ENCODE measurements around the gene ZNF768. TPM values are rescaled to one million over a fixed set of nuclear protein-coding genes. Genes with fewer than 3 reads are reported as not detected.

The ZNF768 gene
- total and polyA plus RNA-seq, 2 of the 13 experiments (the other 11 are each of a cell fraction or from before 2014, with no cell fraction given): 26.7 to 34.4 TPM

DNA sequence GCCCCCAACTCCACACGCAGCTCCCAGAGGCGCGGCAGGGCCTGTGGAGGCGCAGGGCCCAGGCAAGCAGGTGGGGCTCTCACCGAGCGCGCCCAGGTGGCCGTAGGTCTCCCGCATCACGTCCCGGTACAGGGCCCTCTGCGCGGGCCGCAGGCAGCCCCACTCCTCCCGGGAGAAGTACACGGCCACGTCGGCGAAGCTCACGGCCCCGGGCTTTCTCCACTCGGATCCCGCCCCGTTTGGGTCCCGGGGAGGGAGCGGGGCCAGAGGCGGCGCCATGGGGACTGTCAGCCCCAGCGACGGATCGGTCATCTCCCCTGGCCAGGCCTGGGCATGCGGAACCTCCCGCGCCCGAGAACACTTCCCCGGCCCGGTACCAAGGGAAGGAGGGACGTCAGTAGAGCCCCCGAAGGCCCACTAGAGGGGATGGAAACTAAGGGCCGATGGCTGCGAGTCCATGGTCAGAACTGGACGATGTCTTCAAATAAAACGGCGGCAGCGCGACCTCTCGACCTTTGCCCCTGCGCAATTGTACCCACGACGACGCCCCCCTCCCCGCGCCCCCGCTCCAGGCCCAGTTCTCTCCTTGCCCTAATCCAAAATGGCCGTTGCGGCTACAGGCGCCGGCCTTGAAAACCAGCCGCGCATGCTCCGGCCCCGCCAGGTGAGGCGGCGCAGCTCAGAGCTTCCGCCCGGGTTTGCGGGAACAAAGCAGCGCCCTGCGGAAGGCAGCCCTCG lies 8.2 kb upstream of the ZNF768 start, which contains the start of gene ZNF747 (continued):
- TF ChIP-seq, protein P1, sequence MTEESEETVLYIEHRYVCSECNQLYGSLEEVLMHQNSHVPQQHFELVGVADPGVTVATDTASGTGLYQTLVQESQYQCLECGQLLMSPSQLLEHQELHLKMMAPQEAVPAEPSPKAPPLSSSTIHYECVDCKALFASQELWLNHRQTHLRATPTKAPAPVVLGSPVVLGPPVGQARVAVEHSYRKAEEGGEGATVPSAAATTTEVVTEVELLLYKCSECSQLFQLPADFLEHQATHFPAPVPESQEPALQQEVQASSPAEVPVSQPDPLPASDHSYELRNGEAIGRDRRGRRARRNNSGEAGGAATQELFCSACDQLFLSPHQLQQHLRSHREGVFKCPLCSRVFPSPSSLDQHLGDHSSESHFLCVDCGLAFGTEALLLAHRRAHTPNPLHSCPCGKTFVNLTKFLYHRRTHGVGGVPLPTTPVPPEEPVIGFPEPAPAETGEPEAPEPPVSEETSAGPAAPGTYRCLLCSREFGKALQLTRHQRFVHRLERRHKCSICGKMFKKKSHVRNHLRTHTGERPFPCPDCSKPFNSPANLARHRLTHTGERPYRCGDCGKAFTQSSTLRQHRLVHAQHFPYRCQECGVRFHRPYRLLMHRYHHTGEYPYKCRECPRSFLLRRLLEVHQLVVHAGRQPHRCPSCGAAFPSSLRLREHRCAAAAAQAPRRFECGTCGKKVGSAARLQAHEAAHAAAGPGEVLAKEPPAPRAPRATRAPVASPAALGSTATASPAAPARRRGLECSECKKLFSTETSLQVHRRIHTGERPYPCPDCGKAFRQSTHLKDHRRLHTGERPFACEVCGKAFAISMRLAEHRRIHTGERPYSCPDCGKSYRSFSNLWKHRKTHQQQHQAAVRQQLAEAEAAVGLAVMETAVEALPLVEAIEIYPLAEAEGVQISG (CRISPR knock-in tag; IDR thresholded peaks at IDR 0.05): peak; percentile 98
- TF ChIP-seq RNF2 (conservative IDR thresholded peaks at IDR 0.05; ENCODE audit: low read depth) (peak; percentile 51), PLRG1 (conservative IDR thresholded peaks at IDR 0.05) (no peak), NFKBIZ (CRISPR knock-in tag; IDR thresholded peaks at IDR 0.05) (no peak), SIX1 (CRISPR knock-in tag; IDR thresholded peaks at IDR 0.05; ENCODE audit: borderline replicate concordance) (peak; percentile 44; the same call in 1 of the 2 replicates), ZMYM2 (CRISPR knock-in tag; IDR thresholded peaks at IDR 0.05) (peak; percentile 76; the same call in 1 of the 2 replicates), ONECUT2 (CRISPR knock-in tag; IDR thresholded peaks at IDR 0.05) (0 out of 2 replicates have a peak, but pooled peaks have one; percentile 7), ZNF678 (CRISPR knock-in tag; IDR thresholded peaks at IDR 0.05) (no peak; the same call in 1 of the 2 replicates), SOX6 (IDR thresholded peaks at IDR 0.05) (no peak), SOX6 (CRISPR knock-in tag; IDR thresholded peaks at IDR 0.05) (peak; percentile 78), HMG20B (CRISPR knock-in tag; conservative IDR thresholded peaks at IDR 0.05) (no peak), ZNF737 (CRISPR knock-in tag; IDR thresholded peaks at IDR 0.05; ENCODE audit: borderline replicate concordance) (no peak; the same call in 1 of the 2 replicates), CENPX (CRISPR knock-in tag; IDR thresholded peaks at IDR 0.05) (no peak), ZNF232 (CRISPR knock-in tag; IDR thresholded peaks at IDR 0.05; ENCODE audit: borderline replicate concordance) (peak; percentile 36; the same call in 1 of the 2 replicates), ZFP62 (CRISPR knock-in tag; IDR thresholded peaks at IDR 0.05) (no peak)
- TF ChIP-seq, protein P2, sequence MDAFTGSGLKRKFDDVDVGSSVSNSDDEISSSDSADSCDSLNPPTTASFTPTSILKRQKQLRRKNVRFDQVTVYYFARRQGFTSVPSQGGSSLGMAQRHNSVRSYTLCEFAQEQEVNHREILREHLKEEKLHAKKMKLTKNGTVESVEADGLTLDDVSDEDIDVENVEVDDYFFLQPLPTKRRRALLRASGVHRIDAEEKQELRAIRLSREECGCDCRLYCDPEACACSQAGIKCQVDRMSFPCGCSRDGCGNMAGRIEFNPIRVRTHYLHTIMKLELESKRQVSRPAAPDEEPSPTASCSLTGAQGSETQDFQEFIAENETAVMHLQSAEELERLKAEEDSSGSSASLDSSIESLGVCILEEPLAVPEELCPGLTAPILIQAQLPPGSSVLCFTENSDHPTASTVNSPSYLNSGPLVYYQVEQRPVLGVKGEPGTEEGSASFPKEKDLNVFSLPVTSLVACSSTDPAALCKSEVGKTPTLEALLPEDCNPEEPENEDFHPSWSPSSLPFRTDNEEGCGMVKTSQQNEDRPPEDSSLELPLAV (CRISPR knock-in tag; conservative IDR thresholded peaks at IDR 0.05; ENCODE audit: low read depth): no peak
- TF ChIP-seq, protein P3, sequence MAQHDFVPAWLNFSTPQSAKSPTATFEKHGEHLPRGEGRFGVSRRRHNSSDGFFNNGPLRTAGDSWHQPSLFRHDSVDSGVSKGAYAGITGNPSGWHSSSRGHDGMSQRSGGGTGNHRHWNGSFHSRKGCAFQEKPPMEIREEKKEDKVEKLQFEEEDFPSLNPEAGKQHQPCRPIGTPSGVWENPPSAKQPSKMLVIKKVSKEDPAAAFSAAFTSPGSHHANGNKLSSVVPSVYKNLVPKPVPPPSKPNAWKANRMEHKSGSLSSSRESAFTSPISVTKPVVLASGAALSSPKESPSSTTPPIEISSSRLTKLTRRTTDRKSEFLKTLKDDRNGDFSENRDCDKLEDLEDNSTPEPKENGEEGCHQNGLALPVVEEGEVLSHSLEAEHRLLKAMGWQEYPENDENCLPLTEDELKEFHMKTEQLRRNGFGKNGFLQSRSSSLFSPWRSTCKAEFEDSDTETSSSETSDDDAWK (CRISPR knock-in tag; IDR thresholded peaks at IDR 0.05): no peak
- TF ChIP-seq, protein P4, sequence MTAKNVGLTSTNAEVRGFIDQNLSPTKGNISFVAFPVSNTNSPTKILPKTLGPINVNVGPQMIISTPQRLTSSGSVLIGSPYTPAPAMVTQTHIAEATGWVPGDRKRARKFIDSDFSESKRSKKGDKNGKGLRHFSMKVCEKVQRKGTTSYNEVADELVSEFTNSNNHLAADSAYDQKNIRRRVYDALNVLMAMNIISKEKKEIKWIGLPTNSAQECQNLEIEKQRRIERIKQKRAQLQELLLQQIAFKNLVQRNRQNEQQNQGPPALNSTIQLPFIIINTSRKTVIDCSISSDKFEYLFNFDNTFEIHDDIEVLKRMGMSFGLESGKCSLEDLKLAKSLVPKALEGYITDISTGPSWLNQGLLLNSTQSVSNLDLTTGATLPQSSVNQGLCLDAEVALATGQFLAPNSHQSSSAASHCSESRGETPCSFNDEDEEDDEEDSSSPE (CRISPR knock-in tag; IDR thresholded peaks at IDR 0.05): peak; percentile 88
- TF ChIP-seq, protein P5, sequence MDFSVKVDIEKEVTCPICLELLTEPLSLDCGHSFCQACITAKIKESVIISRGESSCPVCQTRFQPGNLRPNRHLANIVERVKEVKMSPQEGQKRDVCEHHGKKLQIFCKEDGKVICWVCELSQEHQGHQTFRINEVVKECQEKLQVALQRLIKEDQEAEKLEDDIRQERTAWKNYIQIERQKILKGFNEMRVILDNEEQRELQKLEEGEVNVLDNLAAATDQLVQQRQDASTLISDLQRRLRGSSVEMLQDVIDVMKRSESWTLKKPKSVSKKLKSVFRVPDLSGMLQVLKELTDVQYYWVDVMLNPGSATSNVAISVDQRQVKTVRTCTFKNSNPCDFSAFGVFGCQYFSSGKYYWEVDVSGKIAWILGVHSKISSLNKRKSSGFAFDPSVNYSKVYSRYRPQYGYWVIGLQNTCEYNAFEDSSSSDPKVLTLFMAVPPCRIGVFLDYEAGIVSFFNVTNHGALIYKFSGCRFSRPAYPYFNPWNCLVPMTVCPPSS (IDR thresholded peaks at IDR 0.05): no peak
- TF ChIP-seq, protein P6, sequence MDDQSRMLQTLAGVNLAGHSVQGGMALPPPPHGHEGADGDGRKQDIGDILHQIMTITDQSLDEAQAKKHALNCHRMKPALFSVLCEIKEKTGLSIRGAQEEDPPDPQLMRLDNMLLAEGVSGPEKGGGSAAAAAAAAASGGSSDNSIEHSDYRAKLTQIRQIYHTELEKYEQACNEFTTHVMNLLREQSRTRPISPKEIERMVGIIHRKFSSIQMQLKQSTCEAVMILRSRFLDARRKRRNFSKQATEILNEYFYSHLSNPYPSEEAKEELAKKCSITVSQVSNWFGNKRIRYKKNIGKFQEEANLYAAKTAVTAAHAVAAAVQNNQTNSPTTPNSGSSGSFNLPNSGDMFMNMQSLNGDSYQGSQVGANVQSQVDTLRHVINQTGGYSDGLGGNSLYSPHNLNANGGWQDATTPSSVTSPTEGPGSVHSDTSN (CRISPR knock-in tag; IDR thresholded peaks at IDR 0.05; ENCODE audit: borderline replicate concordance): no peak

Data from HepG2 (cell line).